Lung (tissue), 12 donors: ENCODE measurements around the gene FGF14. TPM values are rescaled to one million over a fixed set of nuclear protein-coding genes. Genes with fewer than 3 reads are reported as not detected.

Experiments used
- ATAC-seq: fragments of 200-7000 bp; cut with Tn5 transposase; one replicate; pipeline ENCODE4 v1.9.1; 2020; ENCODE audit warnings: moderate number of reproducible peaks; ENCODE audit not compliant: insufficient read depth, low FRiP score
- DNase-seq, 3 donors: peaks; one replicate each; pipeline ENCODE4 v3.0.0-alpha.2; 2013 to 2017
- H3K27ac ChIP-seq, 2 donors: one replicate each; pipeline ENCODE4 v1.5.1; 2013; ENCODE audit warnings: mild to moderate bottlenecking in 2 of 2, moderate library complexity in 2 of 2, control low read depth in 1 of 2, inconsistent platforms in 1 of 2, low read depth in 1 of 2, low read length in 1 of 2
- H3K27me3 ChIP-seq, 3 donors: one replicate each; pipeline ENCODE4 v1.5.1; 2013; ENCODE audit warnings: low read length in 2 of 3; ENCODE audit not compliant: control insufficient read depth in 3 of 3, insufficient read depth in 3 of 3
- H3K36me3 ChIP-seq, 4 donors: one replicate each; pipeline ENCODE4 v1.5.1; 2013; ENCODE audit warnings: low read length in 4 of 4, mild to moderate bottlenecking in 1 of 4, moderate library complexity in 1 of 4; ENCODE audit not compliant: control insufficient read depth in 4 of 4, insufficient read depth in 4 of 4
- H3K4me1 ChIP-seq, 5 donors: one replicate each; pipeline ENCODE4 v1.5.1; 2013; ENCODE audit warnings: low read length in 5 of 5, mild to moderate bottlenecking in 2 of 5, moderate library complexity in 1 of 5; ENCODE audit not compliant: control insufficient read depth in 5 of 5, insufficient read depth in 5 of 5
- H3K4me3 ChIP-seq: one replicate; pipeline ENCODE4 v1.5.1; 2013; ENCODE audit warnings: mild to moderate bottlenecking, control low read depth, moderate library complexity
- H3K9ac ChIP-seq, 2 donors: one replicate each; pipeline ENCODE4 v1.5.1; 2013; ENCODE audit warnings: low read length in 2 of 2, control low read depth in 1 of 2; ENCODE audit not compliant: insufficient read depth in 1 of 2
- H3K9me3 ChIP-seq, 4 donors: one replicate each; pipeline ENCODE4 v1.5.1; 2013; ENCODE audit warnings: low read length in 3 of 4, mild to moderate bottlenecking in 1 of 4, moderate library complexity in 1 of 4; ENCODE audit not compliant: control insufficient read depth in 4 of 4, insufficient read depth in 3 of 4
- CTCF ChIP-seq: IDR thresholded peaks from 2 replicates; pipeline ENCODE4 v1.5.1; 2012; ENCODE audit warnings: mild to moderate bottlenecking; ENCODE audit errors: control extremely low read depth, extremely low read depth
- WGBS, 2 donors: extraction: QIAGEN DNeasy Blood & Tissue Kit; methylation state at CpG; one replicate each; pipeline ENCODE4 v1.1.7; 2013; 5-methylcytosine and 5-hydroxymethylcytosine counted together
- polyA plus RNA-seq, 2 donors: library from polyadenylated mRNA; stranded (reverse); fragments of 200-250 nt; gene quantifications; one replicate each; pipeline ENCODE4 v1.2.1, GENCODE V29; 2013
- total RNA-seq, 2 donors: library from RNA; depleted of rRNA in 1 of 2; stranded (reverse); fragments of >200 nt in 1 of 2; gene quantifications; one replicate each; pipeline ENCODE4 v1.2.1, GENCODE V29; 2014 to 2021
- donor health status: control.
- donor health status: control.
- donor health status: Bipolar disorder and iron deficiency.
- donor health status: healthy.
- donor health status: DM: yes; HTN: yes; CAD: no.

Gene FGF14
- total and polyA plus RNA-seq, 4 donors = 0.59 to 12.9 (median 2.3) TPM

GRCh38 chr13:101774393-101774792 is 627.5 kb downstream of the FGF14 start:
- DNase-seq = no peak
- Histone ChIP-seq H3K9ac (no peak overlapping the region), H3K27ac (no peak overlapping the region), H3K36me3 (no peaks in the 10 kb centered on the region), H3K4me1 (no peaks in the 10 kb centered on the region), H3K9me3 (peaks cover 0 to 3% (median 0%) of the 10 kb centered on the region in 4 donors), H3K27me3 (no peaks in the 10 kb centered on the region), H3K4me3 (no peak overlapping the region)
- TF ChIP-seq CTCF = no peak
- WGBS, 2 donors = 86 to 88% methylated on average over 4 of the region's 4 CpGs
- no peak for ATAC-seq

GRCh38 chr13:101773062-101773461 is 628.8 kb downstream of the FGF14 start:
- H3K9ac ChIP-seq = no peak overlapping the region
- H3K4me1 ChIP-seq = no peaks in the 10 kb centered on the region
- TF ChIP-seq CTCF = no peak
- H3K9me3 ChIP-seq = no peaks in the 10 kb centered on the region
- no peak overlapping the region for H3K27ac ChIP-seq
- WGBS, 2 donors = 64 to 66% methylated on average over 2 of the region's 2 CpGs
- no peak for ATAC-seq
- DNase-seq = no peak
- no peaks in the 10 kb centered on the region for H3K36me3 ChIP-seq
- no peaks in the 10 kb centered on the region for H3K27me3 ChIP-seq
- H3K4me3 ChIP-seq = no peak overlapping the region

GRCh38 chr13:101767131-101767530 is 634.7 kb downstream of the FGF14 start:
- Histone ChIP-seq H3K27me3 (no peaks in the 10 kb centered on the region), H3K9ac (no peak overlapping the region), H3K4me1 (no peaks in the 10 kb centered on the region), H3K4me3 (no peak overlapping the region), H3K27ac (no peak overlapping the region), H3K9me3 (peaks cover 0 to 2% (median 0%) of the 10 kb centered on the region in 4 donors), H3K36me3 (no peaks in the 10 kb centered on the region)
- DNase-seq = no peak
- 83 to 88% methylated on average over 4 of the region's 4 CpGs for WGBS, 2 donors
- no peak for TF ChIP-seq CTCF
- no peak for ATAC-seq

- Histone ChIP-seq H3K36me3 (no peaks in the 10 kb centered on the region), H3K9me3 (peaks cover 0 to 2% (median 0%) of the 10 kb centered on the region in 4 donors), H3K4me1 (no peaks in the 10 kb centered on the region), H3K4me3 (no peak overlapping the region), H3K9ac (no peak overlapping the region), H3K27me3 (no peaks in the 10 kb centered on the region), H3K27ac (no peak overlapping the region)
- WGBS, 2 donors = 18 to 24% methylated on average over 1 of the region's 1 CpG
- no peak for TF ChIP-seq CTCF
- no peak for ATAC-seq
- peak in 1 of 3 donors; percentile 3 for DNase-seq
These were observed 638.7 kb downstream of the FGF14 start for GRCh38 chr13:101763191-101763590.
